GM18526 (cell line): ENCODE data around the gene ABTB2.

ENCODE experiments used
- POLR2A ChIP-seq: IDR thresholded peaks from 3 replicates; pipeline ENCODE4 v1.6.1; 2011; ENCODE audit not compliant: insufficient read length; ENCODE audit errors: extremely low read depth

The ABTB2 gene

GRCh38 chr11:34150494-34151151 lies 207.2 kb downstream of the ABTB2 start:
- TF ChIP-seq POLR2A: no peak

GRCh38 chr11:34149786-34150185 lies 208.0 kb downstream of the ABTB2 start:
- TF ChIP-seq POLR2A: no peak

GRCh38 chr11:34149274-34149673 lies 208.5 kb downstream of the ABTB2 start:
- TF ChIP-seq POLR2A: no peak

- TF ChIP-seq POLR2A: no peak
Measured at GRCh38 chr11:34148504-34149165, 209.2 kb downstream of the ABTB2 start.

- TF ChIP-seq POLR2A: no peak
Measured at GRCh38 chr11:34147581-34147980, 210.2 kb downstream of the ABTB2 start.

GRCh38 chr11:34146866-34147265 lies 210.9 kb downstream of the ABTB2 start:
- no peak for TF ChIP-seq POLR2A

GRCh38 chr11:34146411-34146810 lies 211.4 kb downstream of the ABTB2 start:
- TF ChIP-seq POLR2A: no peak

- TF ChIP-seq POLR2A: no peak
Measured at GRCh38 chr11:34145847-34146381, 211.9 kb downstream of the ABTB2 start.

GRCh38 chr11:34145073-34145472 lies 212.7 kb downstream of the ABTB2 start:
- TF ChIP-seq POLR2A: no peak

GRCh38 chr11:34143048-34143447 lies 214.8 kb downstream of the ABTB2 start:
- TF ChIP-seq POLR2A: no peak

- TF ChIP-seq POLR2A: no peak
Measured at GRCh38 chr11:34140149-34140548, 217.7 kb downstream of the ABTB2 start.

GRCh38 chr11:34139346-34139745 lies 218.5 kb downstream of the ABTB2 start:
- no peak for TF ChIP-seq POLR2A

- TF ChIP-seq POLR2A: no peak
Measured at GRCh38 chr11:34136420-34136819, 221.4 kb downstream of the ABTB2 start.

- no peak for TF ChIP-seq POLR2A
Measured at GRCh38 chr11:34135439-34135838, 222.4 kb downstream of the ABTB2 start.

- TF ChIP-seq POLR2A: no peak
Measured at GRCh38 chr11:34134765-34135164, 223.0 kb downstream of the ABTB2 start.

- TF ChIP-seq POLR2A: no peak
Measured at GRCh38 chr11:34132261-34132965, 225.4 kb downstream of the ABTB2 start.
